ENCODE data around the gene MUC22.

MUC22 gene

GRCh38 chr6:31076611-31077010 lies 66.3 kb downstream of the MUC22 start:
- no peak for DNase-seq (ENCODE audit: low read depth in 2 of 2)

- DNase-seq (ENCODE audit: low read depth in 2 of 2): peak; percentile 40 to 62
Observed at GRCh38 chr6:31079656-31080261, 69.5 kb downstream of the MUC22 start.

- no peak for DNase-seq (ENCODE audit: low read depth in 2 of 2)
Observed at GRCh38 chr6:31081872-31082271, 71.6 kb downstream of the MUC22 start.

GRCh38 chr6:31083742-31084354 lies 73.6 kb downstream of the MUC22 start:
- DNase-seq (ENCODE audit: low read depth in 2 of 2): no peak

All from stimulated activated CD4-positive, alpha-beta T cell treated with anti-CD3 and anti-CD28 coated beads, Interleukin-12 subunit alpha, Interleukin-12 subunit beta, amount 100 ng/mL, for 24 hours (primary cell).